ENCODE results near the gene RAD51B. TPM values are rescaled to one million over a fixed set of nuclear protein-coding genes. Genes with fewer than 3 reads are reported as not detected.
A peak's percentile ranks its signal among the peaks of the same experiment; 100 is the strongest.

Gene RAD51B
- total RNA-seq, 4 donors from 2014 or later, result 6.2 to 39.9 (median 12.9) TPM

- TF ChIP-seq CTCF (IDR thresholded peaks at IDR 0.05), result no peak
- TF ChIP-seq POLR2A (IDR thresholded peaks at IDR 0.05), result no peak
- intact Hi-C loops (cut with DNase I), result no loop called here
- no peaks in the 10 kb centered on the region for H3K27me3 ChIP-seq
- H3K9me3 ChIP-seq, result peaks cover 0 to 6% (median 0%) of the 10 kb centered on the region in 3 donors
- H3K4me1 ChIP-seq, result peaks cover 0 to 38% (median 0%) of the 10 kb centered on the region in 3 donors
- no peak overlapping the region for H3K27ac ChIP-seq
- no peak for DNase-seq
- 84 to 86% methylated on average over 2 of the region's 2 CpGs for WGBS, 2 donors
- H3K4me3 ChIP-seq, result no peak overlapping the region
- no peaks in the 10 kb centered on the region for H3K36me3 ChIP-seq
Measured at GRCh38 chr14:67951529-67952135, 132.1 kb downstream of the RAD51B start.

- H3K4me3 ChIP-seq, result no peak overlapping the region
- H3K4me1 ChIP-seq, result peaks cover 0 to 38% (median 0%) of the 10 kb centered on the region in 3 donors
- no peaks in the 10 kb centered on the region for H3K27me3 ChIP-seq
- H3K9me3 ChIP-seq, result peaks cover 0 to 6% (median 0%) of the 10 kb centered on the region in 3 donors
- WGBS, 2 donors, result 93 to 100% methylated on average over 2 of the region's 2 CpGs
- no peak for DNase-seq
- no peak overlapping the region for H3K27ac ChIP-seq
- no peaks in the 10 kb centered on the region for H3K36me3 ChIP-seq
- intact Hi-C loops (cut with DNase I), result no loop called here
- no peak for TF ChIP-seq CTCF (IDR thresholded peaks at IDR 0.05)
Measured at GRCh38 chr14:67952381-67952780, 132.8 kb downstream of the RAD51B start.

- intact Hi-C loops (cut with DNase I), result no loop called here
- H3K9me3 ChIP-seq, result peaks cover 0 to 6% (median 0%) of the 10 kb centered on the region in 3 donors
- peaks cover 0 to 38% (median 0%) of the 10 kb centered on the region in 3 donors for H3K4me1 ChIP-seq
- H3K4me3 ChIP-seq, result no peak overlapping the region
- TF ChIP-seq POLR2A (IDR thresholded peaks at IDR 0.05) (no peak), CTCF (IDR thresholded peaks at IDR 0.05) (no peak)
- no peak overlapping the region for H3K27ac ChIP-seq
- no peaks in the 10 kb centered on the region for H3K36me3 ChIP-seq
- no peaks in the 10 kb centered on the region for H3K27me3 ChIP-seq
- DNase-seq, result no peak
Measured at GRCh38 chr14:67952786-67953185, 133.2 kb downstream of the RAD51B start.

GRCh38 chr14:67955261-67955660 is 135.7 kb downstream of the RAD51B start:
- Histone ChIP-seq H3K27ac (peak overlapping the region in 1 of 4 donors; percentile 49), H3K27me3 (no peaks in the 10 kb centered on the region), H3K4me1 (peaks cover 0 to 38% (median 0%) of the 10 kb centered on the region in 3 donors), H3K4me3 (no peak overlapping the region), H3K9me3 (no peaks in the 10 kb centered on the region), H3K36me3 (no peaks in the 10 kb centered on the region)
- DNase-seq, result no peak
- TF ChIP-seq POLR2A (IDR thresholded peaks at IDR 0.05) (no peak), CTCF (IDR thresholded peaks at IDR 0.05) (no peak)
- intact Hi-C loops (cut with DNase I), result no loop called here

- no peaks in the 10 kb centered on the region for H3K9me3 ChIP-seq
- no peak overlapping the region for H3K4me3 ChIP-seq
- TF ChIP-seq POLR2A (IDR thresholded peaks at IDR 0.05) (no peak), CTCF (IDR thresholded peaks at IDR 0.05) (no peak)
- no peaks in the 10 kb centered on the region for H3K27me3 ChIP-seq
- DNase-seq, result no peak
- intact Hi-C loops (cut with DNase I), result no loop called here
- 80 to 86% methylated on average over 3 of the region's 3 CpGs for WGBS, 2 donors
- H3K27ac ChIP-seq, result no peak overlapping the region
- peaks cover 2 to 47% (median 4%) of the 10 kb centered on the region in 3 donors for H3K4me1 ChIP-seq
- H3K36me3 ChIP-seq, result no peaks in the 10 kb centered on the region
Measured at GRCh38 chr14:67957946-67958345, 138.4 kb downstream of the RAD51B start.
